EL (cell line): ENCODE data around the gene UBAP2L.
"Not testable (repeated sequence)": the region's sequence is repeated elsewhere in the genome, so short reads cannot be mapped to it uniquely, and the experiment has no call there.

Experiments used
- DNase-seq: peaks from one replicate; pipeline ENCODE4 v3.0.0-alpha.2; 2016

UBAP2L gene

GRCh38 chr1:154198756-154199562 is 21.8 kb upstream of the UBAP2L start:
- peak; percentile 59 for DNase-seq

GRCh38 chr1:154199563-154199879 is 21.2 kb upstream of the UBAP2L start:
- no peak for DNase-seq

GRCh38 chr1:154205778-154206177 is 15.0 kb upstream of the UBAP2L start:
- not testable (repeated sequence) for DNase-seq

- no peak for DNase-seq
Measured at GRCh38 chr1:154206196-154206595, 14.6 kb upstream of the UBAP2L start, which contains the start of gene CFAP141. CFAP141 (minus strand) TSS chr1:154206333; CDS start chr1:154206307, 26 bp downstream.

GRCh38 chr1:154207262-154207661 is 13.5 kb upstream of the UBAP2L start:
- DNase-seq = no peak

- no peak for DNase-seq
Measured at GRCh38 chr1:154208677-154209388, 11.9 kb upstream of the UBAP2L start.

GRCh38 chr1:154212083-154212482 is 8.7 kb upstream of the UBAP2L start:
- DNase-seq = no peak

GRCh38 chr1:154213274-154213673 is 7.5 kb upstream of the UBAP2L start:
- peak; percentile 71 for DNase-seq

GRCh38 chr1:154218545-154218944 is 2.2 kb upstream of the UBAP2L start:
- no peak for DNase-seq

- no peak for DNase-seq
Measured at GRCh38 chr1:154219541-154219940, 1.2 kb upstream of the UBAP2L start.

GRCh38 chr1:154220970-154221277 is 169 bp downstream of the UBAP2L start:
- DNase-seq = no peak

- DNase-seq = peak; percentile 59
Measured at GRCh38 chr1:154221278-154222001, 685 bp downstream of the UBAP2L start.

GRCh38 chr1:154222518-154222917 is 1.8 kb downstream of the UBAP2L start:
- DNase-seq = peak; percentile 13

- no peak for DNase-seq
Measured at GRCh38 chr1:154222918-154223317, 2.2 kb downstream of the UBAP2L start.

- DNase-seq = no peak
Measured at GRCh38 chr1:154223621-154224020, 2.9 kb downstream of the UBAP2L start.

GRCh38 chr1:154225370-154225769 is 4.6 kb downstream of the UBAP2L start:
- no peak for DNase-seq

GRCh38 chr1:154231112-154231511 is 10.4 kb downstream of the UBAP2L start:
- DNase-seq = not testable (repeated sequence)

GRCh38 chr1:154233127-154233526 is 12.4 kb downstream of the UBAP2L start:
- DNase-seq = peak; percentile 31

GRCh38 chr1:154236855-154237254 is 16.1 kb downstream of the UBAP2L start:
- no peak for DNase-seq

GRCh38 chr1:154237435-154237834 is 16.7 kb downstream of the UBAP2L start:
- DNase-seq = no peak

- DNase-seq = no peak
Measured at GRCh38 chr1:154237880-154238506, 17.2 kb downstream of the UBAP2L start.

GRCh38 chr1:154239491-154239890 is 18.7 kb downstream of the UBAP2L start:
- DNase-seq = no peak

- no peak for DNase-seq
Measured at GRCh38 chr1:154240294-154240833, 19.6 kb downstream of the UBAP2L start.
